NCI-H748 (cell line): ENCODE data around the gene PDE4D.
"Not testable (repeated sequence)": the region's sequence is repeated elsewhere in the genome, so short reads cannot be mapped to it uniquely, and the experiment has no call there.

ENCODE experiments used
- DNase-seq: peaks from one replicate; lab custom pipeline; 2025; ENCODE audit not compliant: unreplicated experiment; lab: John Stamatoyannopoulos, UW

The PDE4D gene

DNA sequence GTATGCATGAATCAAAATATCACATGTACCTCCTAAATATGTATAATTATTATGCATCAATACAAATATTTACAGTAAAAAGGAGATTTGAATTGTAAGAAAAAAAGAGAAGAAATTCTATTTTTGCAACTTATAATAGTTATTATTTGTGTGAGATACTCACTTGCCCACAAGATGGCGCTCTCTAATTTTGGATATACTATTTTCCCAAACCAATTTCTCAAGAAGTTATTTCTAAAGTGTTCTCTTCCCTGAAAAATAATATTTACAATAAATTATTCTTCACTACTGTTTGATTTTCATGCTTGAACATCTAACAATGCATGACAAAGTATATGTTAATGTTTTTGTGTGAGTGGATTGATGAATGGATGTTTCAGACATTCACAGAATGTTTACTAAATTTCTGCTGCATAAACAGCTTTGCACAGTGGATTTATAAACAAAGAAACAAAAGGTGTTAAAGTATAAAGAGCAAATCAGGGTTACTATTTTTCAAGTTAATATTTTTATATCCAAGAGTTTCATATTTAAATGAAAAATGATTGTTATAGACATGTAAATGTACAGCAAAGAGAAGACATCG, 503.4 kb downstream of the PDE4D start:
- peak; percentile 32 for DNase-seq

- DNase-seq, result no peak
These were observed 506.4 kb downstream of the PDE4D start for GRCh38 chr5:59387127-59387526.

DNA sequence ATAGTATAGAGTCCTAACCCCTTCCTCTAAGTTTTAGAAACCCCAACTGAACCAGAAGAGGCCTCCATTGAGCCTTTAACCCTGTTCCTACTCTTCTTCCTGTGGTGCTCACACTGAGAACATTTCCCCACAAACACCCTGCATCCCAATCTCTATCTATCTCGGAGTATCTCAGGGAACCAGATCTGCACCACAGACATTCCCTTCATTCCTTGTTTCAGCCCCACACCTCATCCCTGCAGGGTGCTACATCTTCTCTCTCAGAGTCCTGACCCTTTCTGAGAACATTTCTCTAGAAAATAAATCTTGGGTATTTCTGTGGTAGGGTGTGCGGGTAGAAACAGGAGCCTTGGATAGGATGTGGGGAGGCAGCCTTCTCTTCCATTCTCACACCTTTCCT, 507.8 kb downstream of the PDE4D start:
- DNase-seq, result no peak

- peak; percentile 72 for DNase-seq
These were observed 513.1 kb downstream of the PDE4D start for GRCh38 chr5:59380350-59380951.

GRCh38 chr5:59374036-59374435, 519.5 kb downstream of the PDE4D start:
- DNase-seq, result not testable (repeated sequence)

DNA sequence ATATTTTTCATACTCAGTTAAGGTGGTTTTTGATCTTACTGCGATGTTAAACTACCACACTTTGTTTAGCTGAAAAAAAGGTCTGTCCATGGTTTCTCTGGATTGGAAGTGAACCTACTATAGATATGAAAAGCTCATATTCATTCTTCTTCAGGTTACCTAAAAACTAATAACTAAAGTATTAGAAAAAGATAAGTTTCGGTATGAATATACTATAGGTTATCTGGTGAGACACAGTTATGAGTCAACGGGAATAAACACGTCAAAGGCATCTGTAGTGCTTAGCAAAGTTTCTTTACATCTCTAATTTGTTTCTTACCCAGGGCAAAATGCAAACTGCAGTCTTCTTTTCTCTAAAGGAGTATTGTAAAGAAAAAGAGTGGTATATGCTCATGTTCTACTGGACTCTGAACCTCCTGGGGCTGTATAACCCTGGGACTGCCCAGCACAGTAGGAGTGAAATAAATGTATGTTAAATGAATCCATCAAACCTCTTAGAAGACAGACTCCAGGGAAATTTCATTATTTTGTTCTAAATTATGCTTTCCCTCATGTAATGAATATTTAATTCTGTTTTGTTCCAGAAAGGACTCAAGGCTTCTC, 521.9 kb downstream of the PDE4D start:
- DNase-seq, result no peak

DNA sequence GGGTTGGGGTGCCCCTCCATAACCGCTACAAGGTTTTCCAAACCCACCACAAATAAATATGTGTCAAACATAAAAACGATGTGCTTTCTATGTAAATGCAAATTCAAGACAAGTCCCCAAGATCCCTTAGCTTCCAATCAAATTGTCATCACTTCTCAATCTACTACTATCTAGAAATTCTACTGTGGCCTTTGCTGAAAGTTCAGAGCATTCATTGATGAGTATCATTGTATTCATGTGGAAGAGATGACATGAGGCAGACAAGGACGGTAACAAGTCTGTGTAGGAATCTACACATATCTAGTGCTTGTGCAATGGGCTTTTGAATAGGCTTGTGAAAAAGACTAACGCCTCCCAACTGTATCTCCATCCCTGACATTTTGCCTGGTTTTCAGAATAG, 524.6 kb downstream of the PDE4D start:
- no peak for DNase-seq

DNA sequence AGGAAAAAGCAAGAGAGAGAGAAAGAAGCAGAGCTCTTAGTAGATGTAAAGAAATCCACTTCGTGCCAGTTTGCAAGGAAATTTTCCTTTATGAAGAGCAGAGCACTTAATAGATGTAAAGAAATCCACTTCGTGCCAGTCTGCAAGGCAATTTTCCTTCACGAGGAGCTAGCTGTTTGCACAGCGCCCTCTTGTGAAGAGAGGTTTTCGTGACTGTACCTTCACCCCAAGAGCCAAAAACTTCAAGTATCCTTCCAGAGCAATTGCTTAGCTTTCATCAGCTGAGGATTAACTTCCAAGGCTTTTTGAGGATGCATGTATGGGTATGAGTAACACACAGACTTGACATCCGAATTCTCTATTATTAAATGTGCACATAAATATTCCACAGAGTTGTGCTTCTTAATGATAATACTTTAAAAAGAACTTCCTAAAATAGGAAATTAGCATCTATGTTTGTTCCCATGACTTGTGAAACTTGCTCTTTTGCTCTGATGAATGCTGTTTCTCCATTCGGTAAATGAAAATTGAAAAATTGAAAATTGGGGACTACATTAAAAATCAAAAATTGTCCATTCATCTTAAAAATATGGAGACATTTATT, 525.6 kb downstream of the PDE4D start:
- peak; percentile 52 for DNase-seq

GRCh38 chr5:59366784-59367183, 526.7 kb downstream of the PDE4D start:
- no peak for DNase-seq

- DNase-seq, result no peak
These were observed 531.1 kb downstream of the PDE4D start for GRCh38 chr5:59362438-59362837.

- DNase-seq, result no peak
These were observed 532.1 kb downstream of the PDE4D start for GRCh38 chr5:59361454-59361853.

GRCh38 chr5:59360130-59360555, 533.4 kb downstream of the PDE4D start:
- DNase-seq, result no peak

DNA sequence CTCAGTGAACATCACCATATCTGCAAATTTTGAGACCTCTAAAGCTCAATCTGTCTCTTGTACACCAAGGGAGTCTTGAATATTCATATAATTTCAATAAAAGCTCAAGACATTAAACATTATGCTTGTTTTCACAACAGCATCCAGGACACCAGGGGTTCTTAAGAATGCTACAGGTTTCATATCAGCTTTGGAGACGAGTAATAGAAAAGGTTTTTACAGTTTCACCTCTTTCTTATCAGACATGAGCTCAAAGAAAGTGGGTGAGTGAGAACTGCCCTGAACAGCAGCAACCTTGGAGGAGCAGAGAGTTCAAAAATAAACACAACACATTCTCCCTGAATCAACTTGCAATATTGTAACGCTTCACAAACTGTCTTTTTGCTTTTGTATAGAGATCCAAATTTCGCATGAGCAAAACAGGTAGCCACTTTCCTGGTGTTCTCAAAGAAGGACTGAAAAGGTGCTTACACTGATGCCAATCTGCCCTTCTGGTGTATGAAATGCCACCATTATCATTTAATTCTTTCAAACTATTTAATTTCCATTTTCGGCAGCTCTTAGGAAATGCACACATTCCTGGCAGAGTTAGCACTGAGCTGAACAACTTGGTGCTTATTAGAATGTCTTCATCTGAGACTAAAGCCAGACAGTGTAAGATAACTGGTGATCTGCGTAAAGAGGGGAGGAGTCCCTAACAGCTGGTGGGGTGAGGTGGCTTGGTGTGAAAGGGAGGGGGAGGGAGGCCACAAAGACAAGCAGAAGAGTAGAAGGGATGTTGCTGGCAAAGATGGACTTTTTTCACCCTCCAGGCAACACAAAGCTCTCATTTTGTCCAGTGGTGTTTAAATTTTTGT, 535.3 kb downstream of the PDE4D start:
- DNase-seq, result no peak

GRCh38 chr5:59357381-59357977, 536.0 kb downstream of the PDE4D start:
- DNase-seq, result peak; percentile 9

DNA sequence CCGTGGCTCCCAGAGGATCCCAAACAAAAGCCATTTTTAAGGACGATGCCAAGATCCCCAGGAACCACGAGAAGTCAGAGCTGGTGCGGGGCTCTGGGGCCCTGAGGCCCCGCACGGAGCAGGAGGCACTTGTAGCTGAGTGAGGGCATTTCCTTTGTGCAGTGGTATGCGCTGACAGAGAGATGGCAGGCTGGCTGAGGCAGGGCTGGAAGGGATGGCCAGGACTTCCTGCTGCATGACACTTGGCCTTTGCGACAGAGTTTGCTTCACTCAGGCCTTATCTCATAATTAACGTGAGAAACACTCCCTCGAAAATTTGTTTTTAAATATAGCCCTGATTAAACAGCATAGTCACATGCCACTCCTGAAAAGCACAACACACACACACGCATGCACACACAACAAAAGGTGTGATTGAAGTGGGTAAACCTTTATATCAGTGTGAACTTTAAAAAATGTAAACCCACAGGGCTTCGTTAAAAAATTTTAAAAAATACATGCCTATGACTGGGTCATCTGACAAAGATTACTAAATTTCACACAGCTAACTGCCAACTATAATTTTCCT, 536.6 kb downstream of the PDE4D start:
- DNase-seq, result no peak

GRCh38 chr5:59354811-59355210, 538.7 kb downstream of the PDE4D start:
- no peak for DNase-seq

- DNase-seq, result no peak
These were observed 539.3 kb downstream of the PDE4D start for GRCh38 chr5:59354274-59354673.

DNA sequence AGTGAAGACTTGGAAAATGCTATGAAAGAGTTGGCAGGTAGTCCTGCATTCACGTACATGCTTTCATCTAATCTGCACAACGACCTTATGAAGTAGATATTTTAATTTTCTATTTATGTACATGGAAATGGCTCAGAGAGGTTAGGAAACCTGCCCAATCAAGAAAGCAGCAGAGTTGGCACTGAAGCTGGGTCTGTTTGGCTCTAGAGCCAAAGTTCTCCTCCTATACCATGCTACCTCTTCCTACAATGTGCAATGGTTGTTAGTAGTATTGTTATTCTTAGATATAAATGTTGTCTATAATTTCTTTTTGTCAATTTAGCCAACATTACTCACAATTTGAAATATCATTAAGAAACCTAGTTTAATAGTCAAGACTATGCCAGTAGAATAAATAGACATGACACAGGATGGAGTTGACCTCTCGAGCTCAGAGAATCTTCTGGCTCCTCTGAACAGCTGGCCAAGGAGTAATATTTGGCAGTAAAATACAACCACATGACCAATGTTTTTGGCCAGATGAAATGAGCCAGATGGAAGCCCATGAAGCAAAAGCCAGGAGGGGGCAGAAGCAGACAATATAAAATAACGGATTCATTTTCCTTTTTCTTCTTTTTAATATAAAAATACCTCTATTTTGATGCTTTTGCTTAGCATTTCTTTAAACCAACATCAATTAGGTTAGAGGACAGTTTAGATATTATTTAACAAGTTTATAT, 542.3 kb downstream of the PDE4D start:
- DNase-seq, result no peak

- DNase-seq, result peak; percentile 8
These were observed 545.3 kb downstream of the PDE4D start for GRCh38 chr5:59348189-59348588.

GRCh38 chr5:59346982-59347381, 546.5 kb downstream of the PDE4D start:
- DNase-seq, result no peak
